Stimulated activated naive CD4-positive, alpha-beta T cell (primary cell): ENCODE results near the gene TMEM25.
A peak's percentile ranks its signal among the peaks of the same experiment; 100 is the strongest.
"Not testable (repeated sequence)": the region's sequence is repeated elsewhere in the genome, so short reads cannot be mapped to it uniquely, and the experiment has no call there.

Experiments used
- DNase-seq, 6 experiments: peaks; one replicate each; lab custom pipeline; 2025; lab: John Stamatoyannopoulos, UW

TMEM25 gene

DNA sequence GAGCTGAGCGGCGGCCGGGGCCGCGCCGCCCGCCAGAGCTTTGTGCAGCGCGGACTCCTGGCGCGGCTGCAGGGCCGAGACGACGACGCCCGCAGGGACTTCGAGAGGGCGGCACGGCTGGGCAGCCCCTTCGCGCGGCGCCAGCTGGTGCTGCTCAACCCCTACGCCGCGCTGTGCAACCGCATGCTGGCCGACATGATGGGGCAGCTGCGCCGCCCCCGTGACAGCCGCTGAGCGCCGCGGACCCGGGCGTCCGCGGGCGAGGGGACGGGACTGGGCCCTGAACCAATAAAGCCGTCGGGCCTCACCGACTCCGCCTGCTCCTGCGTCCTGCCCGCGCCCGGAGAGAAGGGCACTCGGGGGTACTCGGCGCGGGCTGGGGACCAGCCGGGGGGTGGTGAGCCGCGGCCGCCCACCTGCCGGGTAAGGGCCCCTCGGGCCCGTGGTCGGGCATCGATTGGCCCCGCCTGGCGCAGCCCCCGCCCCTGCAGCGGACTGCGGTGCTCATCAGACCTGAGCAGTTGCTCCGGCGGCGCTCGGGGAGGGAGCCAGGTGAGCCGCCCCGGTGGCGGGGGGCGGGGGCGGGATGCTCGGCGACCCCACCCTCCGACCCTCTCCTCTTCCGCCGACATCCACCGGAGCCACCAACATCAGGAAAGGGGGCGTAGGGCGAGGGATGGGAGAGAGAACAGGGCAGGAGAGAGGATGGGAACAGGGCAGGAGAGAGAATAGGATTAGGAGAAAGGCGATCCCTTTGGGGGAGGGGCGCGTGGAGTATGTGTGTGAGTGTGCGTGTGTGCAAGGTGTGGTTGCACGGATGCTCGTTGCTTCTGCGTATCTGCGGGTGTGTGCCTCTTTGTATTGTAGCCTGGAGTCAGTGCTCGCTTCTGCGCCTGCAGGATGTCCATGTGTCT, at the start of gene TMEM25:
Gene TMEM25, plus strand, starts transcription at position 510 of the 914 bp plus-strand sequence. CDS start 610 bp downstream, outside the sequence.
- peak; percentile 51 to 77 (median 66) for DNase-seq

DNA sequence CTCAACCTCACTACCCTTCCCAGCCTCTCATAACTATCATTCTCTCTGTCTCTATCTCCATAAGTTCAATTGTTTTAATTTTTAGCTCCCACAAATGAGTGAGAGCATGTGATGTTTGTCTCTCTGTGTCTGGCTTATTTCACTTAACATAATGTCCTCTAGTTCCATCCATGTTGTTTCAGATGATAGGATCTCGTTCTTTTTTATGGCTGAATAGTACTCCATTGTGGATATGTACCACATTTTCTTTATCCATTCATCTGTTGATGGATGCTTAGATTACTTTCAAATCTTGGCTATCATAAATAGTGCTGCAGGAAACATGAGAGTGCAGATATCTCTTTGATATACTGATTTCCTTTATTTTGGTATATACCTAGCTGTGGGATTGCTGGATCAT, 49.8 kb upstream of the TMEM25 start:
- DNase-seq: not testable (repeated sequence)

DNA sequence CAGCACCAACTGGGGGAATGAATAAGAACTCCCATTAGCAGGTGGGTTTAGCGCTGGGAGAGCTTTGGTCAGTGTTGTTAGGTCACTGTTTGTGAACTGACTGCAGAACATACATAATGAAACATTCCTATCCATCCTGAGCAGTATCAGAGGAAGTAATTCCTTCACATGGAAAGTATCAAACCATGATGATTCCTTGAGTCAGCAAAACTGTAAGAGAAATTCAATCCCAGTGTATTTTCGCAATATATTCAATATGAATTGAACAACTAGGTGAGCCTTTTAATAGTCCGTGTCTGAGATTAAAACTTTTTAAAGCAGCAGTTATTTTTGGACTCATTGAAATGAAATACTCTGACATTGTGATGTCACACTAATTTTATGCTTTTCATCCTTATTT, 46.6 kb upstream of the TMEM25 start:
- DNase-seq: no peak

DNA sequence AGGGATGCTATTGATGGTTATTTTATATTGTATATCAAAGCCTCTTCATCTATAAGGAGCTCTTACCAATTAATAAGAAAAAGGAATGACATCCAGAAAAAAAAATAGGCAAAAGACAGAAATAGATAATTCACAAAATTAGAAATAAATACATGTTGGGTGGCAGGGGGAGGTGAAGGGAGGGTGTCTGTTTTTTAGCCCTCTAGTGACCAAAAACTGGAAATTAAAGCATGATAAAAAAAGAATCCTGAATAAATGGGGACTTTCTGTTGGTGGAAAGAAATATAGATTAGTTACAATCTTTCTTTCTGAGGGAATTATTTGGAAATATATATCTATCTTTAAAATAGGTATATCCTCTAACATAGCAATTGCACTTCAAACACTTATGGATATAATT, 45.7 kb upstream of the TMEM25 start:
- no peak for DNase-seq

GRCh38 chr11:118488480-118489109, 42.4 kb upstream of the TMEM25 start:
- DNase-seq: peak; percentile 50 to 85 (median 70)

DNA sequence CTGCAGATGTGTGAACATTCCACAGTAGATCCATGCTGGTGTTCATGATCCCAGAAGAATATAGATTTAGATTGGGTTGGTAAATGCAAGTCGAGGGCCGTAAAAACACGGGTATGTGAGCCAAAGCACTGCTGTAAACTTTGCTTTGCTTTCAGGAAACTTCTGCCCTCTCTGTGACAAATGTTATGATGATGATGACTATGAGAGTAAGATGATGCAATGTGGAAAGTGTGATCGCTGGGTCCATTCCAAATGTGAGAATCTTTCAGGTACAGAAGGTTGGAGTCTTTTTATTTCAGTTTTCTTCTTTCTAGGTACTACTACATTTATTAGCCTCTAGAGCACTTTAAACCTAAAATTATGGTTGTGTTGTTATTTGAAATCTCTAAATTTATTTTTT, 40.0 kb upstream of the TMEM25 start:
- DNase-seq: no peak

GRCh38 chr11:118497831-118498230, 33.2 kb upstream of the TMEM25 start:
- no peak for DNase-seq

DNA sequence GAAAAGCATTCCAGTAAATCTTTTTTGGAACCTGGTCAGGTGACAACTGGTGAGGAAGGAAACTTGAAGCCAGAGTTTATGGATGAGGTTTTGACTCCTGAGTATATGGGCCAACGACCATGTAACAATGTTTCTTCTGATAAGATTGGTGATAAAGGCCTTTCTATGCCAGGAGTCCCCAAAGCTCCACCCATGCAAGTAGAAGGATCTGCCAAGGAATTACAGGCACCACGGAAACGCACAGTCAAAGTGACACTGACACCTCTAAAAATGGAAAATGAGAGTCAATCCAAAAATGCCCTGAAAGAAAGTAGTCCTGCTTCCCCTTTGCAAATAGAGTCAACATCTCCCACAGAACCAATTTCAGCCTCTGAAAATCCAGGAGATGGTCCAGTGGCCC, 27.8 kb upstream of the TMEM25 start:
- DNase-seq: no peak

GRCh38 chr11:118511601-118512000, 19.4 kb upstream of the TMEM25 start:
- no peak for DNase-seq

- DNase-seq: peak in 1 of 6 experiments; percentile 9
Measured at GRCh38 chr11:118514103-118514502, 16.9 kb upstream of the TMEM25 start.

DNA sequence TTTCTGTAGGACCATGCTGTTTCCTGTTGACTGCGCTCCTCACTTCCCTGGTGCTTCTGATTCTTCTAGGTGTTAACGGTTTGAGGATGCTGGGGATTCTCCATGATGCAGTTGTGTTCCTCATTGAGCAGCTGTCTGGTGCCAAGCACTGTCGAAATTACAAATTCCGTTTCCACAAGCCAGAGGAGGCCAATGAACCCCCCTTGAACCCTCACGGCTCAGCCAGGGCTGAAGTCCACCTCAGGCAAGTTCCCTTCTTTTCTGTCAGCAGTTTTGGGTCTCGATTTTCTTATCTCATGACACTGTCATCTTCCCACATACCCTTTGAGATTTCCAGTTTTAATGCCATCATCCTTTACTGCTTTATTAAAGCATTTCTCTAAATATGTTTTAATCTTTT, 11.4 kb upstream of the TMEM25 start:
- DNase-seq: no peak

- no peak for DNase-seq
Measured at GRCh38 chr11:118521892-118522311, 9.1 kb upstream of the TMEM25 start.

GRCh38 chr11:118522571-118523072, 8.4 kb upstream of the TMEM25 start:
- no peak for DNase-seq

- DNase-seq: no peak
Measured at GRCh38 chr11:118524356-118524755, 6.6 kb upstream of the TMEM25 start.

DNA sequence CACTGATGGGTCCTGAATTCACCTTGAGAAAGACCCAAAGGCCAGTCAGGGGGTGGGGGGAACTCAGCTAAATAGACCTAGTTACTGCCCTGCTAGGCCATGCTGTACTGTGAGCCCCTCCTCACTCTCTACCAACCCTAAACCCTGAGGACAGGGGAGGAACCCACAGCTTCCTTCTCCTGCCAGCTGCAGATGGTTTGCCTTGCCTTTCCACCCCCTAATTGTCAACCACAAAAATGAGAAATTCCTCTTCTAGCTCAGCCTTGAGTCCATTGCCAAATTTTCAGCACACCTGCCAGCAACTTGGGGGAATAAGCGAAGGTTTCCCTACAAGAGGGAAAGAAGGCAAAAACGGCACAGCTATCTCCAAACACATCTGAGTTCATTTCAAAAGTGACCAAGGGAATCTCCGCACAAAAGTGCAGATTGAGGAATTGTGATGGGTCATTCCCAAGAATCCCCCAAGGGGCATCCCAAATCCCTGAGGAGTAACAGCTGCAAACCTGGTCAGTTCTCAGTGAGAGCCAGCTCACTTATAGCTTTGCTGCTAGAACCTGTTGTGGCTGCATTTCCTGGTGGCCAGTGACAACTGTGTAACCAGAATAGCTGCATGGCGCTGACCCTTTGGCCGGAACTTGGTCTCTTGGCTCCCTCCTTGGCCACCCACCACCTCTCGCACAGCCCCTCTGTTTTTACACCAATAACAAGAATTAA, 6.1 kb upstream of the TMEM25 start:
- DNase-seq: no peak

DNA sequence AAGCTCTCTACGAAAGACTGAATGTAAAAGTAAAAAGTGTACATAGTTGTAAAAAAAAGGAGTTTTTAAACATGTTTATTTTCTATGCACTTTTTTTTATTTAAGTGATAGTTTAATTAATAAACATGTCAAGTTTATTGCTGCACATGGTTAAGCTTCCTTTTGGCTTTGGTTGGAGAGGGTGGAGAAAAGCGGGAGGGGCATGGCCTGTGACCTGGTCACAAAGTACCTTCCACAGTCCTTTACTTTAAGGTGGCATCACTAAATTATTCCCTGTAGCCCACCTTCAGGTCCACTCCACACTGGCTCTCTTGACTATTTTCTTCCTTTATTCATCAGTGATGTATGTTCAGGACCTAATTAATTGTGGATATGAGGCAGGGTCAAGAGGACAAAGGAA, 4.3 kb upstream of the TMEM25 start:
- no peak for DNase-seq

GRCh38 chr11:118527109-118527508, 3.9 kb upstream of the TMEM25 start, which contains the start of gene TTC36:
TSS of gene TTC36 (plus strand) at chr11:118527474. CDS start at chr11:118527495, 21 bp downstream.
- no peak for DNase-seq

GRCh38 chr11:118528511-118528910, 2.5 kb upstream of the TMEM25 start:
- no peak for DNase-seq

DNA sequence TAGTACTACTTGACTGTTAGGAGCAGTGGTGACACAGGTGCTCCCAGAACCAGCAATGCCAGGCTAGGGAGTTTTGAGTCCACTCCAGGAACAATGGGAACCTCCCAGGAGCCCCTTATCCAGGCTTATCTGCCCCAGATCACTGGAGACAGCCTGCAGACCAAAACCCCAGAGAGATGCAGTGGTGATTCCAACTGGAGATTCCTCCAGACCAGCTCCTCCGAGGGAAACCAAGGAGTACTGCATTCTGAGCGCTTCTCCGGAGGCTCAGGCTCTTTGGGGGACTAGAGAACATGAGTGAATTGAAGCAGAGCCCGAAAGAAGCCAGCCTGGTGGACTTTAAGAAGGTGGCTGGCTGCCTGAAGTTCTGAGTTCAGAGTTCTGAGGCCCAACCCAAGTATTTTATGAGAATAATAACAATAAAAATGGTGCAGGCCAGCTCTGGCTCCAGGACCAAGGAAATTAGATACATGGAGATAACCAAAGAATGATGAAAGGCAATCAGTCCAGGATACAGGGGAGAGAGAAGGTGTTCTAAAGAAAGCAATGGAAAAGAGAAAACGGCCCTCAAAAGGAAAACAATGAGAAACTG, 1.3 kb upstream of the TMEM25 start:
- DNase-seq: no peak

DNA sequence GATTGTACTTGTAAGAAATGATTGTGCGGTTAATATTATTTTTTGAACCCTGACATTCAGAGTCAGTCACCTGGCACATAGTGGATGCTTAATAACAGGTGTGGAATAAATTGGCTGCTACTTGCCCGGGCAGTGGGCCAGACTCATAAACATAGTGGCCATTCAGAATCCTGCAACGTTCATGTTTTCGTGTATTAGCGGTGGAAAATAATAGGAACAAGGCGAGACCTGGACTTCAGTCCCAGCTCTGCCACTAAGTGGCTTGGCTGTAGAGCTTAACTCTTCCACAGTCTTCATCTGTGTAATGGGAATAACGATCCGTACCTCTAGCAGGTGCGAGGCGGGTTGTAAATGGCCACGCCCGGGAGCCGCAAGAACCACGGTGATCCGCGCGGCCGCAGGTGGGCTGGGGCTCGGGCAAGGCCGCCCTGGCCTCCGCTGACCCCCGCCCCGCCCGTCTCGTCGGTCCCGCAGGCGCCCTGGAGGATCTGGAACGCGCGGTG, 761 bp upstream of the TMEM25 start:
- DNase-seq: peak in 1 of 6 experiments; percentile 31

GRCh38 chr11:118531597-118532084, 649 bp downstream of the TMEM25 start:
- DNase-seq: peak in 1 of 6 experiments; percentile 33
